Stimulated activated CD8-positive, alpha-beta memory T cell treated with anti-CD3 and anti-CD28 coated beads, Interleukin-7, amount 100 ng/mL, for 1 hour (primary cell): ENCODE results near the gene PLB1.

Experiments used
- DNase-seq, 2 donors: peaks; one replicate each; pipeline ENCODE4 v3.0.0-alpha.2; 2020; ENCODE audit warnings: low read depth in 2 of 2

PLB1 gene, protein sequence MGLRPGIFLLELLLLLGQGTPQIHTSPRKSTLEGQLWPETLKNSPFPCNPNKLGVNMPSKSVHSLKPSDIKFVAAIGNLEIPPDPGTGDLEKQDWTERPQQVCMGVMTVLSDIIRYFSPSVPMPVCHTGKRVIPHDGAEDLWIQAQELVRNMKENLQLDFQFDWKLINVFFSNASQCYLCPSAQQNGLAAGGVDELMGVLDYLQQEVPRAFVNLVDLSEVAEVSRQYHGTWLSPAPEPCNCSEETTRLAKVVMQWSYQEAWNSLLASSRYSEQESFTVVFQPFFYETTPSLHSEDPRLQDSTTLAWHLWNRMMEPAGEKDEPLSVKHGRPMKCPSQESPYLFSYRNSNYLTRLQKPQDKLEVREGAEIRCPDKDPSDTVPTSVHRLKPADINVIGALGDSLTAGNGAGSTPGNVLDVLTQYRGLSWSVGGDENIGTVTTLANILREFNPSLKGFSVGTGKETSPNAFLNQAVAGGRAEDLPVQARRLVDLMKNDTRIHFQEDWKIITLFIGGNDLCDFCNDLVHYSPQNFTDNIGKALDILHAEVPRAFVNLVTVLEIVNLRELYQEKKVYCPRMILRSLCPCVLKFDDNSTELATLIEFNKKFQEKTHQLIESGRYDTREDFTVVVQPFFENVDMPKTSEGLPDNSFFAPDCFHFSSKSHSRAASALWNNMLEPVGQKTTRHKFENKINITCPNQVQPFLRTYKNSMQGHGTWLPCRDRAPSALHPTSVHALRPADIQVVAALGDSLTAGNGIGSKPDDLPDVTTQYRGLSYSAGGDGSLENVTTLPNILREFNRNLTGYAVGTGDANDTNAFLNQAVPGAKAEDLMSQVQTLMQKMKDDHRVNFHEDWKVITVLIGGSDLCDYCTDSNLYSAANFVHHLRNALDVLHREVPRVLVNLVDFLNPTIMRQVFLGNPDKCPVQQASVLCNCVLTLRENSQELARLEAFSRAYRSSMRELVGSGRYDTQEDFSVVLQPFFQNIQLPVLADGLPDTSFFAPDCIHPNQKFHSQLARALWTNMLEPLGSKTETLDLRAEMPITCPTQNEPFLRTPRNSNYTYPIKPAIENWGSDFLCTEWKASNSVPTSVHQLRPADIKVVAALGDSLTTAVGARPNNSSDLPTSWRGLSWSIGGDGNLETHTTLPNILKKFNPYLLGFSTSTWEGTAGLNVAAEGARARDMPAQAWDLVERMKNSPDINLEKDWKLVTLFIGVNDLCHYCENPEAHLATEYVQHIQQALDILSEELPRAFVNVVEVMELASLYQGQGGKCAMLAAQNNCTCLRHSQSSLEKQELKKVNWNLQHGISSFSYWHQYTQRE (N-terminal part only)

DNA sequence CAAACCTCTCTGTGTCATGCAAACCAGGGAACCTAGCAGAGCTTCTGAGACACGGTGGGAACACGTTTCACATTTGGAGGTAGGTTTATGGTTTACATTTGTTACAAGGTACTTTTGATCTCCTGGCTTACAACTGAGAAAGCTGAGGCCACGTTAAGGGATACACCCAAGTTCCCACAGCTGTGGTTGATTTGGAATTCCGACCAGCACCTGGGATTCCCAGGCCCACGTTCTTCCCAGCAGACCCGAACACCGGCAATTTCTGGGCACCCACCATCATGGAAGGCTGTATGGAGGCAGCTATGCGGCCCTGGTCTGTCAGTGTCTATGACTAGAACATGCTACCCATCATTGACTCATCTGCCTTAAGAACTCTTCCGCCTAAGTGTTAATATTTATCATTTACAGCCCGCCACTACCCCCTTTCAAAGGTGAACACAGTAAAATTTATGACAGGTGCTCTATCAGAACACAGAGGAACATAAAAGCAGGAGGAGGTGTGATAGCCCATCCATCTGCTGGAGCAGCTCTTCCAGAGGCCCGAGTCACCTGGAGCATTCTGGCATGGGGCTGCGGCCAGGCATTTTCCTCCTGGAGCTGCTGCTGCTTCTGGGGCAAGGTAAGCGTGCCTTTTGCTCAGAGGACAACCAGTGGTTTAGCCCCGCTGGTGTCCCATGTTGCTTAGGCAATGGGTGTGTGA is at the start of gene PLB1:
PLB1 (plus strand) TSS at position 510 of the 700 bp plus-strand sequence; CDS start at position 565, 55 bp downstream.
- no peak for DNase-seq

DNA sequence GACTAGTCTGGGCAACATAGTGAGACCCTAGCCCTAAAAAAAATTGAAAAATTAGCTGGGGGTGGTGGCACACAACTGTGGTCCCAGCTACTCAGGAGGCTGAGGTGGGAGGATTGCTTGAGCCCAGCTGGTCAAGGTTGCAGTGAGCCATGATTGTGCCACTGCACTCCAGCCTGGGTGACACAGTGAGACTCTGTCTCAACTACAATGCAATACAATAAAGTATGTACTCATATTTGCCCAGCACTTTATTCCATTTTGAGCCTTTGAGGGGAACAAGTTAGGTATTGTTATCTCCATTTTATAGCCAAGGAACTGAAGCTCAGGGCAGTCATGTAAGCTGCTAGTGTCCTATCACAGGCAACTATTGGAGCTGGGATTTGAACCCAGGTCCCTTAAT is 49.3 kb upstream of the PLB1 start:
- no peak for DNase-seq

DNA sequence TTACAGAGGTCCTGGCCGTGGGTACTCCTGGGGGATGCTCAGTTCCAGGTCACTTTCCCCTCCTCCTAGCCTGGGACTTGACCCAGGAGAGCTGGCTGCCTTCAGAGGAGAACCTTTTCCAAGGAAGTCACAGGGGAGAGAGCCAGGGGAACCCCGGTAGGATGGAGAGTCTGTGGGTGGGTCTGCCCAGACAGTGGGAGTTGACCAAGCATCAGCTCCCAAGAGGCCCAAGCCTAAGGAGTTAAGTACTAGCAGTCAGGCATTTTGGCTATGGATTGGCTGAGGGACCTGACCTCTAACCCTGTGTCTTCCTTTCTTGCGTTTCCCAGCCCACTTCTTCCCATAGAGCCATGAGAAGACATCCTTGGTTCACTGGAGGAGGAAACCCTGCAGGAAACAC is 48.8 kb upstream of the PLB1 start:
- DNase-seq = no peak

DNA sequence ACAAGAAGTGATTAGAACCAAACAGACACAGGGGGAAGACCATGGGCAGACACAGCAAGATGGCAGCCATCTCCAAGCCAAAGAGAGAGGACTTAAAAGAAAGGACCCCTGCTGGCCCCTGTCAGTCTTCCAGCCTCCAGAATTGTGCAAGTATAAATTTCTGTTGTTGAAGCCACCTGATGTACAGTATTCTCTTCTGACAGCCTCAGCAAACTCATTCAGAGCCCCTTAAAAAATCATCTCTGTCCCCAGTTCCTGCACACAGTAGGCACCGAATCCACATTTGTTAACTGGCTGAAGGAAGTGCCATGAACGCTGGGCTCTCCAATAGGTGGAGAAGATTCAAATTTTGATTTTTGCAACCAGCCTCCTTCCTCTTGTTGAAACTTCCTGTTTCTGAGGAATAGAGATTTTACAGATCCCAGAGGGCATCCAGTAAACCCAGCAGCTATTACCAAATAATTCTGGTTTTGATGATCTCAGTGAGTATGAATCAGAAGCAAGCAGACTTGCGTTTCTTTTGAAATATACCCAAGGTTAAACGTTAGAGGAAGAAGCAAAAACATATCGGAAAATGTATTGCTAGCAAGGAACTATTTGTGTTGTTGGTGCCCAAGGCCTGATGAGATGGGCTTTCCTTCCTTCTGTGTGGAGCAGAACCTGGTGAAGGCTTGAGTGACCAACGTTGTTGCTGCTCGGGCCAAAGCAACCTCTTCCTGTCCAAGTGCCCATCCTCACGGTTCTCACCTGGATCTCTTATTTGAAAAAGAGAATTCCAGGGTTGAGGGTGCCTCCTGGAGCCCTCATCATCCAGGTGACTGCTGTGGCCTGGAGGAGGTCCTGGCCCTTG is 47.7 kb upstream of the PLB1 start:
- no peak for DNase-seq

DNA sequence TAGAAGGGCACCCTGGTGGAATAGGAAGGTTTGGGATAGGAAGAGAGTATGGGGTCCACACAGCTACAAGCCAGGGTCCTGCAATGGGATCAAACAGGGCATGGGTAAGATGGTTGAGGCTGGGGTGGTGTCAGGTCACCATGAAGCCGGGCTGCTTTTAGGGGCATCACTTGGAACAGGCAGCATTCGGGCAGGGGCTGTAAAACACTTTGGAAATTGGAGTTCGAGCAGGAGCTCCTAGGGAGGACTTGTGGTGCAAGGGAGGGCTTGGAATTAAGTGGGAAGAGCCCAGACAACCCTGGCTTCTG is 47.1 kb upstream of the PLB1 start:
- no peak for DNase-seq

DNA sequence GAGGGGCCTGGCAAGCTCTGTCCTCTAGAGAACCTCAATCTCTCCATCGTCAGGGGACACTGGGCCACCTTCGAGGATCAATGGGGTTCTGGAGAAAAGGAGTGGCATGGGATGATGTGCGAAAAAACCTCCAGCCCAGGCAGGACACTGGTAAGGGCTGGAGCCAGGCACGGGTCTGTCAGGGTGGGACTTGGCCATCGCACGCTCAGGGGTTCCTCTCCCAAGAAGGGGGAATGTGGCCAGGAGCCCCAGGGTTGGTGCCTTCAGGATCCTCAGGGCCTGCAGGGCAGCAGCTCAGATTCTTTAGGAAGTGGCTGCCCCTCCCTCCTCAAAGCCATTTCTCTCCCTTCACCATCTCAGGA is 46.8 kb upstream of the PLB1 start:
- no peak for DNase-seq

DNA sequence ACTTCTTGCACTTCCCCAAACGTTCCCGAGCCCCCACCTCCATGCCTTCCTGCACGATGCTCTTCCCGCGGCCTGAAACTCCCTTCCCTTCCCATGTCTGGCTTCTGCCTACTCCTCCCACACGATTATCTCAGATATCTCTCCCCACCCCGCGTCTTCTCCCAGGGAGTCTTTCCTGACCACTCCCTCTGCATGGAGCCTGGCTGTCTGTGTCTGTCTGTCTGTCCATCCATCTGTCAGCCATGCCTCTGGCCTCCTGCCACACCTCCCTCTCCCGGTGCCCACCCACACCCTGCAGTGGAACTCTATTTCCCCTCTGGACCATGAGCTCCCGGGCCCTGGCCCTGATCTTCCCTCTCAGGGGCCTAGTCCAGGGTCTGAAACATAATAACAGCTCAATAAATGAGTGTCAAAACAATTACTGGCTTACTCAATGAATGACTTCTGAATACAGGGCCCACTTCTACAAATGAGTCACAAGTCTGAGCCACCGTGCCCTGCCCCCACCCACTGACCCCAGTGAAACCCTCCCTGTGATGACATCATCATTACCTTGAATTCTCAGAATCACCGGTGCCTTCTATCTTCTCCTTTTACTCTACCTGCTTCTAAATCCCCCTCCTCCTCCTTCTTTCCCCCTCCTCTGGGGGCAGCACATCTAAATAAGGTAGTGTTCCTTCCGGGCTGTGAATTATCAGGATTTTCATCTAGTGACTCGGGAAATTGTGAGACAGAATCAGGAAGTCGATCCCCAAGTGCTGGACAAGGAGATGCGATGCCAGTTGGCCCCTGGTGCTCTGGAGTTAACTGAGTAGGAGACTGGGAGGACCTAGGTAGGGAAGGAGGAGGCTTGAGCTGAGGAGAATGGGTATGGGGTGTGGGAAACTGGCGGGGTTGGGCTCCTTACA is 46.1 kb upstream of the PLB1 start:
- peak in 1 of 2 donors; percentile 15 for DNase-seq

DNA sequence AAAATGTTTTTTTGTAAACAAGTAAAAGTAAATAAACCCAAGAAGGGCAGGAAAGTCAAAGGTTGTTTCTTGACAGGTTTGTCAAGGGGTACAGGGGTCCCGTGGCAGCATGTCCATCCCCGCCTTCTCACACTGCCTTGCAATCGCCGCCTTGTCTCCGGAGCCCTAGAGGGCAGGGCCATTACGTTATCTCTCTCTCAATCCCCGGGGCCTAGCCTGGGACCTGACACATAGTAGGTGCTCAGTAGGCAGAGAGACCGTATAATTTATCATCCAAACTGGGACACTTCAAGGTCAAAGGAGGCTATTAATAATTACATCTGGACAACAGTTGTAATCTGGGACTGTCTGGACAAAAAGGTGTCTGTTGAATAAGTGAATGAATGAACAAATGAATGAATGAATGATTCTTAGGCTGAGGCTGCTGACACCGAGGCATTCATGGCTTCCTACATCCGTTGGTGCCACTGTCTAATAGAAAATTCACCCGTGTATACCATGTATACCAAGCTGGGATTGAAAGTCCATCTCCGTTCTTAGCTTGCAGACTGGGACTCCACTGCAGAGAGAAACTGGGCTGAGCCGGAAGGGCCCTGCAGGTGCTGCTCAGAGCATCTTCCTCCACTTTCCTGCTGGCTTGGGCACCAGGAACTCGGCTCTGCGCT is 44.8 kb upstream of the PLB1 start:
- DNase-seq = no peak

DNA sequence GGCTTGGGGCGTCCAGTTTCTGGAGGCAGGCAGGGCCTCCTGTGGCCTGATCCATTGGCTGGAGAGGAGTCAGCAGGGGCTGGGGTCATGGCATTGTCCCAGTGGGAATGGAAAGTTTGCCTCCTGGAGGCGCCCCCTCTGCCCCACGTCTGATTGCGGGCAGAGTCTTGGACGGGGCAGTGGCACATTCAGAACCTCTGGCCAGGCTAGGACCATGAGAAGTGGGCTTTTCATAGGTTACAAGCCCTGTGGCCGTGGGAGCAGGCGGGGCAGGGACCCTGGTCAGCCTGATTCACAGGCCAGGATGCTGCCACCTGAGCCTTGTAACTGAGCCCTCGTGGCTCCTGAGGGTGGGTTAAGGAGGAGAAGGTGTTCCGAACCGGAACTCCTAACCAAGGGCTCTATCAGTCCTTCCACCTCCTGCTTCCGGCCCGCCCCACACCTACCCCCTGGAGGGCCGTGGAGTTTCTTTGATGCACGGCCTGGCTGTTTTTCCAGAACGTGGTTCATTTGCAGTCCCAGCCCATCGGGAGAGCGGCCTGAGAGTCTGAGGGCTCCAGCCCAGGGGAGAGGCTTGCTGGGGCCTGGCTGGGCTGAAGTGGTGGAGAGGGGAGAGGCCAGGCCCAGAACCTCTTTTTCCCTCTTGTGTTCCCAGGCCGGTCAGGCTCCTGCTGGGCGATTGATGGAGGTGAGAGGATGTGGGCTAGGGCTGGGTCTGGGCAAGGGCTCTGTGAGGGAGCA is 43.9 kb upstream of the PLB1 start:
- no peak for DNase-seq

DNA sequence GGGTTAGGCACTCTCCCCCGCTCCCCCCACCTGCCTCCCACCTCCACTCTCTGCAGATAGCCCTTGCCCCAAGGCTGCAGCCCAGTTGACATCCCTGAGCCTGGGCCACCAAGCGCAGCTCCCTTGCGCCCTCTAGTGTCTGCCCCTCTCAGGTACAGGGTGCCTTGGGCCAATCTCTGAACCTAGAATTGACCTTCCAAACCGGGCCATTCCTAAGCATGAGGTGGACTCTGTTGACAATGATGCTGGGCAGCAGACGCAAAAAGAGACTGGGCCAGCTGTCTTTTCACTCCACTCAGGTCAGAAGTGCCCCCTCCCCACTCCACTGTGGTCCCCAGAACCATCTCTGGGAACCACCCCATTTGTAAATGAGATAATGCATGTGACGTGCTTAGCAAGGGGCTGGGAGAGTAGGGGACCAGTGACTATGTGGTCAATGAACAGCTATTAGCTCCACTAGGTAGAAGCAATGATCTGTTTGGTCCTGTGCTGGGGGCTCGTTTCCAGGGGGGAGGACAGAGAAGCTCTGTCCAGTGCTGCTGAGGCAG is 43.3 kb upstream of the PLB1 start:
- DNase-seq = peak; percentile 50 to 70

DNA sequence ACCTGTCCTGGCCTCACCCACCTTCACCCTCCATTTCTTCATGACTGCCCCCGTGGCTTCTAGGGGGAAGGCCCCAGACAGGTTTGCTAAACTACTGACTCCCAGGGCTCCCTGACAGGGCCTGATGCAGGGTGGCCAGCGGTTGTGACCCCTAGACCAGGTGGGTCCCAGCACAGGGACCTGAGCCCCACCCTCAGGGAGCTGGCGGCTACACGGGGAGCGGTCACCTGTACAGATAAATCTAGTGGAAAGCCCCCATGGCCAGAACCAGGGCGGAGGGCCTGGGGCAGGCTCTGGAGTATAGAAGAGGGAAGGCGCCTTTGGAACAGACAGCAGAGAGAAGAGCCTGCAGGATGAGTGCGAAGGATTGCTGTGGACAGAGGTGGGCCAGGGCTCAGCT is 42.5 kb upstream of the PLB1 start:
- no peak for DNase-seq

DNA sequence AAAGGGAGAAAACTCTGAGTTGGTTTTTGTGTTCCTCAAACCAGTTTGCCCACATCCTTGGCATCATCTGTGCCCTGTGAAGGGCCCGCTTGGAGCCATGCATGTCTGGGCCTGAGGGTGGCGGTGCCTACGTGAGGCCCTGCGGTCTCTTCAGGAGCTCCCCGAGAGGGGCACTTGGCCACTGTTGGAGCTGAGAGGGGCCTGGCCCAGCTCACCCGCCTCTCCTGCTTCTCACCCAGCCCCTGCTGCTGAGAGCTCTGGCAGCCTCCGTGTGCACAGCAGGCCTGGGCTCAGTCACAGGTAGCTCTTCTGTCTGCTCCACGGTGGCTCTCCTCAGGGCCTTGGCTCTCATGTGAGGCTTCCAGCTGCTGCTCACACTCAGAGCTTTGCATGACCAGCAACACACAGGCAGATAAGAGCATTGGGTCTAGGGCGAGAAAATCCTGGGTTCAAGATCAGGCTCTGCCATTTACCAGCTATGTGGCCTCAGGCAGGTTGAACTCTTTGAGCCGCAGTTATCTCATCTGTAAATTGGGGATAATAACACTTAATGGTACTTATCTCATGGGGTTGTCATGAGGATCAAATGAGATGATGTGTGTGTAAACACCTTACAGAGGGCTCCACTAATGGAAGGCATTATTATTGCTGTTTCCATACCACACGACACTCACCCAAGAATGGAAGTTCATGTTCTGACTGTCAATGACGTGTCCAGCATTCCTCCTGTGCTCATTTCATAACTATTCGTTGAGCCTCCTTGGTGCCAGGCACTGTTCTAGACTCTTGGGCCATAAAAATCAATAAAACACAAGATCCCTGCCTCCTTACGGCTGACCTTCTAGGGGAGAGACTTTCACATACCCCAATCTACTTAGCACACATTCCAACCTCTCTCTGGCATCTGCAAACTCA is 41.6 kb upstream of the PLB1 start:
- DNase-seq = no peak

DNA sequence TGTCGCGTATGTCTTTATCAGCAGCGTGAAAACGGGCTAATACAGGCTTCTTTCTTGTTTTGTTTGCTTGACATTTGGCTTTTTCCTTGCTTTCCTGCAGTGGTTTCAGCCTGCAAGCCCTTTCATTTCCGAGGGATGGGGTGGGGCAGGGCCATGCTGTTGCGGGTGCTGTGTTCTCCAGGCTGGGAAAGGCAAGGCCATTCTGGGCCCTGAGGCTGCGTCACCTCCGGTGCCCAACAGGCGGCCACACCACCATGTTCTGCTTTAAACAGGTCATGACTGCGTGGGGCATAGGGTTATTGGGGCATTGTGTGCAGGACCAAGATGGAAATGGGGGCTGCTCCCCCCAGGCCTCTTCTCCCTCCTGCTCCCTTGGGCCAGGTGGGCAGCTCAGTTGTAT is 38.6 kb upstream of the PLB1 start:
- no peak for DNase-seq

DNA sequence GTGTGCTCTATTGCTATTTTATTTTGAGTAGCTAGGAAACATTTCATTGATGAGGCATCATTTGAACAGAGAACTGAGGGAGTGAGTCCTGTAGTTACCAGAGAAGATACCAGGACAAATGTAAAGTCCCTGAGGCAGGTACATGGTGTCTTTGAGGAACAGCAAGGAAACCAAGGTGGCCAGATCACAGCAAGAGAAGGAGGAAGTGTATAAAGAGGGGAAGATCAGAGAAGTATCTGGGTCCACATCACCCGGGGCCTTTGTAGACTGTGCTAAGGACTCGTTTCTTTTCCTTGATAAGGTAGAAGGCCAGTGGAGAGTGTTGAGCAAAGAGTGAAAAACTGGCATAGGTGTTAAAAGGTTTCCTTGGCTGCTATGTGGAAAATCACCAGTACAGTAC is 34.8 kb upstream of the PLB1 start:
- no peak for DNase-seq

DNA sequence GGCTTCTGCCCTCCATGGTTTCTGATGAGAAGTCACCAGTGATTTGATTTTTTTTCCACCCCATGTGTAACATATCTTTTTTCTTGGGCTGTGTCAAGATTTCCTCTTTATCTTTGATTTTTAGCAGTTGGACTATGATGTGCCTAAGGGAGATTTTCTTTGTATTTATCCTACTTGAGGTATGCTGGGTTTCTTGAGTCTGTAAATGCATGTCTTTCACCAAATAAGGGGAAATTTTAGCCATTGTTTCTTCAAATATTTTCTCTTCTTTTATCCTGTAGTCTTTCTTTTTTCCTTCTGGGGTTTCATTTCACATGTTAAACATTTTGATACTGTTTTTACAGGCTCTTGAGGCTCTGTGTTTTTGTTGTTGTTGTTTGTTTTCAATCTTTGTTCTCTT is 33.7 kb upstream of the PLB1 start:
- DNase-seq = no peak

DNA sequence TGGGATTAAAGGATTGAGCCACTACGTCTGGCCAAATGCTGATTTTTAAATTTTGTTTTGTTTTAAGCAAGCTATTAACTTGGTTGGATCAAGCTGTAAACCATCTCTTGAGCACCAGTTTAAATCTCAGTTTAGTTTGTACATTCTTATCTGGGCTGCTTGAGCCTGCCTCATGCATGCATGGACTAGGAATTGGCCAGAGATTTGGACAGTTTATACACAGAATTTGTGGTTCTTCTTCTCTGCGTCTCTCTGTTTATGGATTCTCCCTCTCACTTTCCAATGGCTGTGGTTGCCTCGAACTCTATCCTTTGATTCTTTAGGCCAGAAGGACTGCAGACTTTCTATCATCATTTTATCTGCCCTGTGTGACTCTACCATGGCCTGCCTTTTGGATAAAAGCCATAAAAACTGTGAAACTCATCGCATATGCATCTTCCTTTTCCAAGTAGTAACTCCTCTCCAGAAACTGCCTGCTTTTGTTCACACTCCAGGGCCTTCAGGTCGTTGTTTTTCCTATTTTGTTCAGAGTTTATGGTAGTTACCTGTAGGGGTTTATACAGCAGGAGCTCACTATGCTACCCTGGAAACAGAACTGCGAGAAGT is 32.5 kb upstream of the PLB1 start:
- no peak for DNase-seq

DNA sequence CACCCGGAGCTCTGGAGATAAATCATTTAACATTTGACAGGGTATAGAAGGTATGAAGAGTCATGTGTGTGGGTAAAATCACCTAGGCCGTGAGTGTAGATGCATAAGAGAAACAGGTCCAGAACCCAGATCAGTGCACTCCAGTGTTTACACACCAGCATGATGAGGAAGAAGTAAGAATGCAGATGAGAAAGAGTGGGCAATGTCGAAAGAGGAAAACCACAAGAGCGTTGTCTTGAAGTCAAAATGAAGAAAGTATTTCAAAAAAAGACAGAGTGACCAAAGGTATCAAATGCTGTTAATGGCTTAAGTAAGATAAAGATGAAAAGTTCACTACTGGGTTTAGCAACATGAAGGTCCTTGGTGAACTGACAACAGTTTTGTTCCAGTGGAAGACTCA is 32.0 kb upstream of the PLB1 start:
- no peak for DNase-seq
